CD1c-positive myeloid dendritic cell (primary cell): ENCODE measurements around the gene FCHSD2.

Source experiments
- DNase-seq: peaks from one replicate; pipeline ENCODE4 v3.0.0-alpha.2; 2016; ENCODE audit errors: extremely low spot score

The FCHSD2 gene

GRCh38 chr11:72971192-72971967 lies 170.7 kb downstream of the FCHSD2 start:
- no peak for DNase-seq

- no peak for DNase-seq
These were observed 171.5 kb downstream of the FCHSD2 start for GRCh38 chr11:72970557-72971118.

- DNase-seq = no peak
These were observed 172.2 kb downstream of the FCHSD2 start for GRCh38 chr11:72969894-72970335.

- DNase-seq = no peak
These were observed 173.7 kb downstream of the FCHSD2 start for GRCh38 chr11:72968390-72968789.

GRCh38 chr11:72965672-72966071 lies 176.4 kb downstream of the FCHSD2 start:
- no peak for DNase-seq

- DNase-seq = no peak
These were observed 179.4 kb downstream of the FCHSD2 start for GRCh38 chr11:72962717-72963116.

- DNase-seq = peak; percentile 53
These were observed 180.0 kb downstream of the FCHSD2 start for GRCh38 chr11:72962084-72962483.

- DNase-seq = no peak
These were observed 182.0 kb downstream of the FCHSD2 start for GRCh38 chr11:72959998-72960731.

- no peak for DNase-seq
These were observed 183.3 kb downstream of the FCHSD2 start for GRCh38 chr11:72958791-72959190.

- DNase-seq = no peak
These were observed 186.7 kb downstream of the FCHSD2 start for GRCh38 chr11:72955466-72955865.

GRCh38 chr11:72954860-72955259 lies 187.3 kb downstream of the FCHSD2 start:
- DNase-seq = no peak

GRCh38 chr11:72953637-72954036 lies 188.5 kb downstream of the FCHSD2 start:
- no peak for DNase-seq

GRCh38 chr11:72951888-72952287 lies 190.2 kb downstream of the FCHSD2 start:
- DNase-seq = no peak

GRCh38 chr11:72951193-72951592 lies 190.9 kb downstream of the FCHSD2 start:
- DNase-seq = peak; percentile 29

GRCh38 chr11:72950685-72951084 lies 191.4 kb downstream of the FCHSD2 start:
- no peak for DNase-seq

- DNase-seq = no peak
These were observed 194.9 kb downstream of the FCHSD2 start for GRCh38 chr11:72947229-72947628.

- DNase-seq = no peak
These were observed 198.5 kb downstream of the FCHSD2 start for GRCh38 chr11:72943664-72944063.

GRCh38 chr11:72940417-72940816 lies 201.7 kb downstream of the FCHSD2 start:
- no peak for DNase-seq

GRCh38 chr11:72939031-72939430 lies 203.1 kb downstream of the FCHSD2 start:
- no peak for DNase-seq

GRCh38 chr11:72937439-72937838 lies 204.7 kb downstream of the FCHSD2 start:
- no peak for DNase-seq

GRCh38 chr11:72935700-72936099 lies 206.4 kb downstream of the FCHSD2 start:
- DNase-seq = peak; percentile 59

- DNase-seq = no peak
These were observed 210.0 kb downstream of the FCHSD2 start for GRCh38 chr11:72932132-72932570.

GRCh38 chr11:72930008-72930407 lies 212.1 kb downstream of the FCHSD2 start:
- DNase-seq = no peak
